ENCODE data around the gene NABP2. TPM values are rescaled to one million over a fixed set of nuclear protein-coding genes. Genes with fewer than 3 reads are reported as not detected.

Gene NABP2
- total RNA-seq, 1 donor from 2014 or later, result 36.6 TPM

DNA sequence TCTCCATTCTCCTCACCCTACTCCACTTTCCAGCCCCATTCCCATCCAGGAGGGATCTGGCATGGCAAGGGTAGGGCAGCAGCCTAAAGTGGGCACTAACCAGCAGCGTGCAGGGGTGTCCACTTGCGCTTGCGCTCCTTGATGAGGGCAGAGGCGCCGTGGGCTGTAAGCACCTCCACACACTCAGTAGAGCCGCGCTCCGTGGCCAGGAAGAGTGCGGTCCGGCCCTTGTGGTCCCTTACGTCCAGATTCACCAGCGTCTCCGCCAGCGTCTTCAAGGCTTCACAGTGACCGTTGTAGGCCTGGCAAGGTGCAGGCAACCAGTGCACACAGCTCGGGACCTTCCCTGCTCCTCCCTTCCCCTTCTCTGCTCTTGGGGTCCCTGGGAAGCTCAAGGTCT is 23.8 kb downstream of the NABP2 start:
- TF ChIP-seq CTCF (IDR thresholded peaks at IDR 0.05), result no peak
- Mint-ChIP-seq H3K4me1 (ENCODE audit: low read depth) (peaks cover 2% of the 10 kb centered on the region), H3K9me3 (ENCODE audit: low read depth) (no peaks in the 10 kb centered on the region), H3K27me3 (ENCODE audit: low read depth) (no peaks in the 10 kb centered on the region), H3K27ac (ENCODE audit: unreplicated experiment) (no peak overlapping the region), H3K4me3 (ENCODE audit: unreplicated experiment) (no peak overlapping the region), H3K36me3 (ENCODE audit: low read depth) (peaks cover 44% of the 10 kb centered on the region)
- no peak for DNase-seq (ENCODE audit: low spot score)

DNA sequence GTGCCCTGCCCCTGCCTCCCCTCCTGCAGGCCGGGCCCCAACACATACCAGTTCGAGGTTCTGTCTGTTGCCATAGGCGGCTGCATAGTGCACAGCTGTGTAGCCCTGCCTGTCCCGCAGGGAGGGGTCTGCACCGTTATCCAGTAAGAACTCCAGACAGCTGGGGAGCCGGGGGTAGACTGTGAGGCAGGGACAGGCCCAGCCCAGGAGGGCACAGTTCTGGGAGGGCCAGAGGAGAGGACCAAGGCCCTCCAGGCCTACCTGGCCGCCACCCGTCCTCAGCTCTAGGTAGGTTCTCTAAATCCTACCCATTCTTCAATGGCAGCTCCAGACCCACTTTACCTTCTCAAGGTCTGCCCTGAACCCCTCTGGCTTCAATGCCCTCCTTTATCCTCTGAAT is 24.6 kb downstream of the NABP2 start:
- no peak for TF ChIP-seq CTCF (IDR thresholded peaks at IDR 0.05)
- Mint-ChIP-seq H3K4me3 (ENCODE audit: unreplicated experiment) (no peak overlapping the region), H3K27me3 (ENCODE audit: low read depth) (no peaks in the 10 kb centered on the region), H3K27ac (ENCODE audit: unreplicated experiment) (no peak overlapping the region), H3K36me3 (ENCODE audit: low read depth) (peaks cover 48% of the 10 kb centered on the region), H3K4me1 (ENCODE audit: low read depth) (peaks cover 2% of the 10 kb centered on the region), H3K9me3 (ENCODE audit: low read depth) (no peaks in the 10 kb centered on the region)
- no peak for DNase-seq (ENCODE audit: low spot score)

DNA sequence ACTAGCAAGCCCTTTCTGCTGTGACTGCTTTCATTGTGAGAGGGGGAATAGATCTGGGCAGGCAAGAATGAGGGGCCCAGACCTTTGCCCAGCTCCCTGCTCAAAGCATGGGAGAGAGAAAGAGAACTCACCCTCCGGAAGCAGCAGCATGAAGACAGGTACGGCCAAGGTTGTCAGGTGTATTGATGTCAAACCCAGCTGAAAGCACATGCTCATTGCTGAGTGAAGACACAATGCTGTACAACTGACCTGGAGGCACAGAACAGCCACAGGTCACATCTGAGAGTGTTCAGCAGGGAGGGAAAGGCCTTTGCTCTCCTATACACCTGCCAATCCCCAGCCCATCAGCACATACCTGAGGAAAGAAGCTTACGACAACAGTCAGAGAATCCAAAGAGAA is 28.5 kb downstream of the NABP2 start:
- Mint-ChIP-seq H3K4me3 (ENCODE audit: unreplicated experiment) (no peak overlapping the region), H3K36me3 (ENCODE audit: low read depth) (peaks cover 42% of the 10 kb centered on the region), H3K27ac (ENCODE audit: unreplicated experiment) (no peak overlapping the region)

GRCh38 chr12:56253091-56253490 is 28.9 kb downstream of the NABP2 start:
- no peaks in the 10 kb centered on the region for H3K9me3 Mint-ChIP-seq (ENCODE audit: low read depth)
- no peak overlapping the region for H3K4me3 Mint-ChIP-seq (ENCODE audit: unreplicated experiment)
- no peak for TF ChIP-seq CTCF (IDR thresholded peaks at IDR 0.05)
- peaks cover 41% of the 10 kb centered on the region for H3K36me3 Mint-ChIP-seq (ENCODE audit: low read depth)
- peaks cover 15% of the 10 kb centered on the region for H3K4me1 Mint-ChIP-seq (ENCODE audit: low read depth)
- no peak overlapping the region for H3K27ac Mint-ChIP-seq (ENCODE audit: unreplicated experiment)
- no peaks in the 10 kb centered on the region for H3K27me3 Mint-ChIP-seq (ENCODE audit: low read depth)
- DNase-seq (ENCODE audit: low spot score), result no peak

More for the DNA sequence above, 28.5 kb downstream of the NABP2 start:
- no peak for TF ChIP-seq CTCF (IDR thresholded peaks at IDR 0.05)
- peaks cover 15% of the 10 kb centered on the region for H3K4me1 Mint-ChIP-seq (ENCODE audit: low read depth)
- no peaks in the 10 kb centered on the region for H3K27me3 Mint-ChIP-seq (ENCODE audit: low read depth)
- no peaks in the 10 kb centered on the region for H3K9me3 Mint-ChIP-seq (ENCODE audit: low read depth)
- no peak for DNase-seq (ENCODE audit: low spot score)

DNA sequence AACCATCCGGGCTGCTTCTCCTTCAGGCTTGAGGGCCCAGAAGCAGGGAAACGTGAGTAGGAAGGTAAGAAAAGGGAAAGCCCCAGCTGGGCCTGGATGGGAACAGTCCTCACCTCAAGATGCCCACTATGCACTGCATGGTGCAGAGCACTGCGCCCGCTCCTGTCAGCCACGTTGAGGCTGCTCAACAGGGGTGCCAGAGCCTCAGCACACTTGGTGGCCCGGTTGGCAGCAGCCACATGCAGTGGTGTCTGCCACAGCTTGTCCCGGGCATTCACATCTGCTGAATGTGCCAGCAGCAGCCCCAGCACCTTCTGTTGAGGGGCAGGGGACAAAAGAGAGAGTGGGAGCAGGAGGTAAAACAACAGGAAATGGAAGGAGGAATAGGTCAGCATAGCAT is 31.5 kb downstream of the NABP2 start:
- no peak for TF ChIP-seq CTCF (IDR thresholded peaks at IDR 0.05)
- Mint-ChIP-seq H3K4me3 (ENCODE audit: unreplicated experiment) (peak overlapping the region; percentile 28), H3K27ac (ENCODE audit: unreplicated experiment) (peak overlapping the region; percentile 28), H3K27me3 (ENCODE audit: low read depth) (no peaks in the 10 kb centered on the region), H3K36me3 (ENCODE audit: low read depth) (peaks cover 36% of the 10 kb centered on the region), H3K4me1 (ENCODE audit: low read depth) (peaks cover 22% of the 10 kb centered on the region), H3K9me3 (ENCODE audit: low read depth) (no peaks in the 10 kb centered on the region)
- no peak for DNase-seq (ENCODE audit: low spot score)
